Measurements from ENCODE around the gene PTPRK. TPM values are rescaled to one million over a fixed set of nuclear protein-coding genes. Genes with fewer than 3 reads are reported as not detected.

Gene PTPRK
- total and polyA plus RNA-seq, 2 of the 13 experiments (the other 11 are each of a cell fraction or from before 2014, with no cell fraction given), result 43.6 to 98.3 TPM

- TF ChIP-seq, protein P1, sequence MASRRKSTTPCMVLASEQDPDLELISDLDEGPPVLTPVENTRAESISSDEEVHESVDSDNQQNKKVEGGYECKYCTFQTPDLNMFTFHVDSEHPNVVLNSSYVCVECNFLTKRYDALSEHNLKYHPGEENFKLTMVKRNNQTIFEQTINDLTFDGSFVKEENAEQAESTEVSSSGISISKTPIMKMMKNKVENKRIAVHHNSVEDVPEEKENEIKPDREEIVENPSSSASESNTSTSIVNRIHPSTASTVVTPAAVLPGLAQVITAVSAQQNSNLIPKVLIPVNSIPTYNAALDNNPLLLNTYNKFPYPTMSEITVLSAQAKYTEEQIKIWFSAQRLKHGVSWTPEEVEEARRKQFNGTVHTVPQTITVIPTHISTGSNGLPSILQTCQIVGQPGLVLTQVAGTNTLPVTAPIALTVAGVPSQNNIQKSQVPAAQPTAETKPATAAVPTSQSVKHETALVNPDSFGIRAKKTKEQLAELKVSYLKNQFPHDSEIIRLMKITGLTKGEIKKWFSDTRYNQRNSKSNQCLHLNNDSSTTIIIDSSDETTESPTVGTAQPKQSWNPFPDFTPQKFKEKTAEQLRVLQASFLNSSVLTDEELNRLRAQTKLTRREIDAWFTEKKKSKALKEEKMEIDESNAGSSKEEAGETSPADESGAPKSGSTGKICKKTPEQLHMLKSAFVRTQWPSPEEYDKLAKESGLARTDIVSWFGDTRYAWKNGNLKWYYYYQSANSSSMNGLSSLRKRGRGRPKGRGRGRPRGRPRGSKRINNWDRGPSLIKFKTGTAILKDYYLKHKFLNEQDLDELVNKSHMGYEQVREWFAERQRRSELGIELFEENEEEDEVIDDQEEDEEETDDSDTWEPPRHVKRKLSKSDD (CRISPR knock-in tag; IDR thresholded peaks at IDR 0.05; ENCODE audit: low read depth), result peak; percentile 87
- TF ChIP-seq TSC22D2 (CRISPR knock-in tag; IDR thresholded peaks at IDR 0.05; ENCODE audit: borderline replicate concordance), result peak; percentile 77; the same call in 1 of the 2 replicates
- TF ChIP-seq ZBED4 (CRISPR knock-in tag; IDR thresholded peaks at IDR 0.05; ENCODE audit: borderline replicate concordance), result peak; percentile 57; the same call in 1 of the 2 replicates
- no peak for TF ChIP-seq YY1 (IDR thresholded peaks at IDR 0.05; ENCODE audit: insufficient read depth, insufficient replicate concordance, low read depth, low read length)
- peak; percentile 97 for TF ChIP-seq FOXA3 (CRISPR knock-in tag; IDR thresholded peaks at IDR 0.05)
- TF ChIP-seq ZSCAN21 (CRISPR knock-in tag; IDR thresholded peaks at IDR 0.05; ENCODE audit: borderline replicate concordance), result peak; percentile 90
- TF ChIP-seq FOXM1 (CRISPR knock-in tag; IDR thresholded peaks at IDR 0.05), result no peak
- peak; percentile 95 for TF ChIP-seq CBX5 (CRISPR knock-in tag; IDR thresholded peaks at IDR 0.05; ENCODE audit: borderline replicate concordance)
- TF ChIP-seq NONO (IDR thresholded peaks at IDR 0.05), result no peak
- TF ChIP-seq NONO (CRISPR knock-in tag; conservative IDR thresholded peaks at IDR 0.05), result peak; percentile 78; the same call in 1 of the 2 replicates
- peak; percentile 83 for TF ChIP-seq ZNF414 (CRISPR knock-in tag; IDR thresholded peaks at IDR 0.05)
- peak; percentile 88 for TF ChIP-seq ZMYM4 (CRISPR knock-in tag; IDR thresholded peaks at IDR 0.05)
- TF ChIP-seq ZNF788 (CRISPR knock-in tag; IDR thresholded peaks at IDR 0.05; ENCODE audit: borderline replicate concordance), result 0 out of 2 replicates have a peak, but pooled peaks have one; percentile 80
- peak; percentile 51; the same call in 1 of the 2 replicates for TF ChIP-seq ZNF687 (CRISPR knock-in tag; IDR thresholded peaks at IDR 0.05)
- peak; percentile 42; the same call in 1 of the 2 replicates for TF ChIP-seq SIX1 (CRISPR knock-in tag; IDR thresholded peaks at IDR 0.05; ENCODE audit: borderline replicate concordance)
These were observed 12.8 kb downstream of the PTPRK start (continued) for GRCh38 chr6:128507337-128508310.

Measured in HepG2 (cell line).